ENCODE measurements around the gene RIMBP3C.
"Not testable (repeated sequence)": the region's sequence is repeated elsewhere in the genome, so short reads cannot be mapped to it uniquely, and the experiment has no call there.

Gene RIMBP3C

GRCh38 chr22:21526705-21527500, 24.4 kb downstream of the RIMBP3C start:
- not testable (repeated sequence) for DNase-seq

DNA sequence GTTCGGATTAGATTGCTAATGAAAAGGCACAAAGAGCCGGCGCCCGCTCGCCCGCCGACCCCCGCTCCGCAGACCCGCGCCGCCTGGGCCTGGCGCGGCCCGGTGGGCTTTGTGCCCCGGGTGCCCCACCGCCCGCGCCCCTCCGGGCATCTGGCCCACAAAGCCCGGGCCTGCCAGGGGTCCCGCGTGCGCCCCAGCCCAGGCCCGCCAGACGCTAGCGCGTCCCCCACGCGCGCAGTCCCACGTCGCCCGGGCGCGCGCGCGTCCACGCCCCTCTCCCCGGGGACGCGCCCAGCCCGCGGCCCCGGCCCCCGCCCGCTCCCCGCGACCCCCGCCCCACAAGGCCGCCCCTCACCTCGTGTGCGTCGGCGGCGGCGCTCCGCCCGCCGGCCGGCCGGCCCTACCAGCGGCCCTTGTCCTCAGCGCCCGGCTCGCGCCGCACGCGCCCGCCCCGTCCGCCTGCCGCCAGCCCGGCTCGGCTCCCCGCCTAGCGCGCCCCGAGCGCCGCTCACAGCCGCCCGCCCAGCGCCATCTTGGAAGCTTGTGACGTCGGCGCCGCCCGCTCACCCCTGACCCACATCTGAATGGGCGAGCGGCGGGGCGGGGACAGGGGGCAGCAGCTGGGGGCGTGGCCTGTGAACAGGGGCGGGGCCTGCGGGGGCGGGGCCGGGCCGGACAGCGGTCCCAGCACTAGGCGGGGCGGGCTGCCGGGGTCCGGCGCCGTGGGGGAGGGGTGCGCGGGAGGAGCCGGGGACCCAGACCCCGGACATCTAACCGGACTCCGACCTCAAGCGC, 34.1 kb downstream of the RIMBP3C start:
- DNase-seq, result not testable (repeated sequence)

DNA sequence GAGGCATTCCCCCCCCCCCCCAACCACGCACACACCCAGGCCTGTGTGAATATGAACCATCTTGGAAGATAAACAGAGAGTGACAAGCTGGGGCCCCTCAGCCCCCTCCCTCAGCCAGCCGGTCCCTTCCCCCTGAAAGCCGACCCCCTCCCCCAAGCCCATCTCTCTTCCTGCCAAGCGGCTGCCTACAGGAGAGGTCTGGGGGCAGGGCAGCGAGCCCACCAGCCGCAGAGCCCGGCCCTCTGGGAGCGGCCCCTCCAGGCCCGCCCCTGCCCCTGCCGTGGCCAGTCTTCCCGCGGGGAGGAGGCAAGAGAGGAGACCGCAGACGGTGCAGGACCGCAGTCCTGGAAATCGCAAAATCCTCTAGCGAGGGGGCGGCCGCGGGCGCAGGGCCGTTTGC, 34.7 kb downstream of the RIMBP3C start:
- DNase-seq, result not testable (repeated sequence)

DNA sequence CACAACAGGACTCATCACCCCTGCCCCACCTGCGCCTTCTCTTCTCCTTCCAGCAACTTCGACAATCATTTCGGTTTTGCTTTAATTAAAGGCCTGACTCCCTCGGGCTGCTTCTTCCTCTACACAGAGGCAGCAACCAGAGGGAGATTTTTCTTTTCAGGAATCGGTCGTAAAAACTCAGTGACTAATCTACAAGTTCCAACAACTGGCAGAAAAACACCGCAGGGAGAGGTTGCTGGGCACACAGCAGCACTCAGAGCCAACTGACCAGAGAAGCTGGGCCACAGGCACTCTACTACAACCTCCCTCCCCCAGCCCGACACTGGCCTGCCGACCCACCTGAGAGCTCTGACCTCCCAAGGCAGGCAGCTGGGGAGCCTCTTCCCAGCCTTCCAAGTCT, 36.0 kb downstream of the RIMBP3C start:
- not testable (repeated sequence) for DNase-seq

- not testable (repeated sequence) for DNase-seq
These were observed 37.1 kb downstream of the RIMBP3C start for GRCh38 chr22:21514117-21514516.

DNA sequence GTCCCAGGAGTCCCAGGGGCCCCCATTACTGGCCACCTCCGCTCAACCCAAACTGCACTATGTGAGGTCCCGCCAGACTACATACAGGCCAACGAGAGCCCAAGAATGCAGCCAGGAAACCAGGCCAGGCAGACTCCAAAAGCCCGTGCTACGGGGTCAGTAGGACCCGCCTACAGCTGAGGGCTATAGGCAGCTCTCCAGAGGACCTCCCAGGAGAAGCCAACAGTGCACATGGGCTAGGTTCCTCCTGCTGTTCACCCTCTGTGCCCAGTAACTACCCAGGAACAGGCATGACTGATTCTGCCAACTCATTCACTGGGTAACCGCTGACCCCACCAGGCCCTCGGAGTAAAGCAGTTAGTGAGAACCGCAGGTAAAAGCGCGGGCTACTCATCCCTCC, 39.2 kb downstream of the RIMBP3C start:
- not testable (repeated sequence) for DNase-seq

DNA sequence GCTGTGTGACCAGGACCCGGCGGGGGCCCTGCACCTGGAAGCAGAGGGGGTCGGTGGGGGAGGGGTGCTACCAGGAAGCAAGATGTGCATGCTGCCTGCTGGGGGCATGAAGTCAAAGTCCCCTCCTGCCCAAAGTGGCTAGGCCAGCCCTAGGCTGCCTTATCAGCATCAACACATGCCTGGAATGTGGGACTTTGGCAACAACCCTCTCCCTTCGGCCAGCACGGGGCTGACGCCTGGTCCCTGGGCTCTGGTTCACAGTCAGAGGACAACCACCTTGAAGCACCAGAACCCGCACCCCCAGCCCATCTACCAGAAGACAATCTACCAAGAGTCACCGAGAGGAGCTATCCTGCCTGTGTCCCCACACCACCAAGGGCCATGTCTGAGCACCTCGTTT, 40.9 kb downstream of the RIMBP3C start:
- not testable (repeated sequence) for DNase-seq

- not testable (repeated sequence) for DNase-seq
These were observed 51.4 kb downstream of the RIMBP3C start for GRCh38 chr22:21499623-21500506.

- not testable (repeated sequence) for DNase-seq
These were observed 52.8 kb downstream of the RIMBP3C start for GRCh38 chr22:21498489-21498888.

- not testable (repeated sequence) for DNase-seq
These were observed 53.3 kb downstream of the RIMBP3C start for GRCh38 chr22:21497984-21498383.
